ENCODE measurements around the gene CDC5L.

The CDC5L gene

DNA sequence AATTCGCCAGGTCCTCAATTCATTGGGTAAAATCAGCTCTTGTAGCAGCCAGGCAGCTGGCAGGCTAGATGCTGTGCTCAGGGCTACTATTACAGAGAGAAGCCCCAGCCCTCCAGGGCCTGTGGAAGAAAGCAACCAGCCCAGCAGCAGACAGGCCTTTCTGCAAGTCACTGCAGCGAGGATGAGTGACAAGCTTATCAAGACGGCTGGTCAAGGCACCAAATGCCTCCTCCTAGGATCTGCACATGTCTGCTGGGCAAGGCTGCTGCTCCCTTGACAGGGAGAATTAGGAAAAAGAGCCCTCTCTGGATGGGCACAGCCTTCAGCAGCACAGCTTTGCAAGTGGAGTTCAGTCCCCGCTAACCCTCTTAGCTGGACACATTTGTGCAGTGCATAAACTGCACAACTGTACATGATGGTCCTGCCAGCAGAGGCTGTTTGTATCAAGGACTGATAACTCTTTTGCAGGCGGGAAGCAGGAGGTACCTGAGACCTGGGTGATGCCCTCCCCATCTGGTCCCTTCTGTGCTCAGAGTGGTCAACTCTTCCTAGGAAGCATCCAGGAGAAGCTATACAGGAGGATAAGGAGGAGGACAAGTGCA is 89.9 kb downstream of the CDC5L start:
- DNase-seq = no peak

DNA sequence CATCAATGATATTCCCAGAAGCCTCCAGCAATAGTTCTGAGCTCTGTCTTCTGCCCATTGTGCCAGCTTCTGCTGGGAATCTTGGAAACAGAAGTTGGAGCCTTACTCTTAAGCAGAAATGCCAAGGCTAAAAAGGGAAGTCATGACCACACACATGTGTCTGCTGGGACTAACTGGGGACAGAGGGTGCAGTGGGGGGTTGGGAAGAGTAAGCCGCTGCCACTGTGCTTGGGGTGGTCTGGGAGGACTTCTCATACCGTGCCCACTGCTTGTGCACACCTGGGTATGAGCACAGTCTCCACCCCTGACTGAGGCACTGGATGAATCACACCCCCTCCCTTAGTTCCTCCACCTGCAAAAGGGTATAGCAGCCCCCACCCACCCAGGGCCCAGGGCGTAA is 90.7 kb downstream of the CDC5L start:
- DNase-seq = no peak

DNA sequence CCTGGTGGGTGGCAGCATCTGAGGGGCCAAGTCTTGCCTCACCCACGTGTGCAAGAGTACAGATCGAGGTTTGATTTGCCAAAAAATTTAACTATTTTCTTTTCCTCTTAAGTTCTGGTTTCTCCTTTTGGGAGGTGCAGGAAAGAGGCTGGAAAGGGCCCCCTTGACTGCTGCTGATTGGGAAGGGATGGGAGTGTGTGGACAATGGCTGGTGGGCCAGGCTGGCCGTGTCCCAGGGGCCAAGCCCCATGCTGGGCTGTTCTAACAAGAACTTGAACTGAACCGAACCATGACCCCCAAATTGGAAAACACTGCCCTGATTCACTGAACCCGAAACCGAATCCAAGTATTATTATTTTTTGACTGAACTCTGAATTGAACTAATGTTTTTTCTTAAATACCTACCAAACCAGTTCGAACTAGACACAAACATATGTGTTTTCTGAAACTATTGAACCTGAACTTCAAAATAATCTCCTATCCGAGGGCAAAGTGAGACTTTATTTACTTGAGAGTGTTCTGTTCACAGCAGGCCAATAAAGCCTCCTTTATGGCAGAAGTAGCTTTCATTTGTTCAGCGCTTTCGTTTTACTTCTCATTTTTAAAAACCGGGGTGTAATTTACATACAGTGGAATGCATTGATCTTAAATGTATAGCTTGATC is 91.2 kb downstream of the CDC5L start:
- DNase-seq = no peak

DNA sequence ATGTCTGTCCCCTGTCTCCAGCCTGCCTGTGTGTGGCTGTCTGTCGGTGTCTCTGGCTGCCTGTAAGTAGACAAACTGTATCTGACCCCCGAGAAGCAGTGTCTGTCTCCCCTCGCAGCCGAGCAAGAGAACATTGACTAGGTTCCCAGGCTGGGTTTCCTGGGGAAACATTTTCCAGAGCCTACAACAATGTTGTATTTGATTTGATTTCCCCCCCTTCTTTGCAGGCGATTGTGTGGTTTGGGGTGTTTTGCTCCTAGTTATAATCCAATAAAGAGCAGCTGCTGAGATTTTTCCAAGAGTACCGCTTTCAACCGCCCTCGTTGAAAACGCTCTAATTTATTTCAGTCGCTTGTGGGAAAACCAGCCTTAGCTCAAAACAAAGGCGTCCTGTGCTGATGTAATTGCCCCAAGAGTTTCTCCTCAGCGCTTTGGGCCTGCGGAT is 92.6 kb downstream of the CDC5L start:
- no peak for DNase-seq

DNA sequence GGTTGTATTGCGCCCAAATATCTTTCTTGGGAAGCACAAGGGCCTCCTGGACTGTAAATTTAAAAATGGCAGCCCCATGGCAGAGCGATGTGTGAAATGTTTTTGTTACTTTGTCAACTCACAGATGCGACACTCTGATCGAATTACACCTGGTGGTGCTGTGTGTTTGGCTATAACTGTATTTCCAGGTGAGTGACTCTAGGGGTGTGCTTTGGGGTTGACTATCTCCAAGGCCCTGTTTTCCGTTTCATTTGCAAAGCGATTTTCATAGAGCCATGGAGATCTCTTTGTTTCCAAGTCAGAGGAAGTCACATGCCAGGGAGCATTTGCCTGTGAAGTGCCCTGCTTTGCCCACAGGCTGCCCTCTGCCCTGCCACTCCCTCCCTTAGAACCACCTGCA is 93.5 kb downstream of the CDC5L start:
- no peak for DNase-seq

DNA sequence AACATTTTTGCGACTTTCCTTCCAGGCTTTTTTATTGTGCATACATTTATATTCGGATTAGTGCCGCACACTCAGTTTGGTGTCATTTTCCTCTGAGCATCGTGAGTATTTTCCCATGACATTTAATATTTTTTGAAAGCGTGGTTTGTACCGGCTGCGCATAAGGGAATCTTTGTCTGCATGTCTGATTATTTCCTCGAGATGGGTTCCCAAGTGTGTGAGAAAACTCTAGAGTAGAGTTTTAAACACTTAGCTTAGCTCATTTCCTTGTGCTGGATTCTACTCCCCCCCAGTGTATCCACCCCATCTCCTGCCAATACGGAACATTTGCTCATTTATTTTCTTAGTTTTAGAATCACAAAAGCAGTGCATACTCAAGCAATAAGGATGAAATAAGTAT is 94.3 kb downstream of the CDC5L start:
- no peak for DNase-seq

DNA sequence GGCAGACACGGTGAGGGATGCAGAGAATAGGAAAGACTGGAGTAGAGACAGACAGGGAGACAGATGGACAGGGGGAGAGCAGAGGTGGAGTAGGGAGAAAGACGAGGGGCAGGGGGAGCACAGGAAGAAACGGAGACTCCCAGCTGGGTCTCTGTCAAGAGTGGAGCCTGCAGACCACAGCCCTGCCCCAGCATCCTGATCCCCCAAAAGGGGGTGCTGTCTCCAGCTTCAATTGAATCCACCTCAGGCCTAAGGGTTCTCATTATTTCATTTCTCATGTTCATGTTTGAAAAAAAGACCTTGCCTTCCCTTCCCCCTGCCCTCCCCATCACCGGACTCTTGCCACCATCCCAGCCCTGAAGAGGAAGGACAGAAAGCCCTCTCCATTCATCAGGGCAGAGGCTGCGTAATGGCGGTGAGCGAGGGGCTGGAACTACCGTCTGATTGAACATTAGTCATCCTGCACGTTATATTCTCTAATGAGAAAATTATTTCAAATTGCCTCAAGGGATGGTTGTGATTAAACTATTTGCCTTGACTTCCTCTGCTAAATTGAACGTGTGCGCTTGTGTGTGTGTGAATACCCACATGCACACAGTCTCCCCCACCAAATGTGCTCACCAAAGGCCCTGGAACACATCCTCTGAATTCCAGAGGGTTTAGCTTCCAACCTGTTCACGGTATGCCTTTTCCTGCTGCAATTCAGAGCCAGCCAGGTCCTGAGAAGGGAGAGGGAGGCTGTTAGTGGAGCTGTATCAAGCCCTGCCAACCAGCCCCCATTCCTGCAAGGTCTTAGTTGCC is 98.3 kb downstream of the CDC5L start:
- no peak for DNase-seq

DNA sequence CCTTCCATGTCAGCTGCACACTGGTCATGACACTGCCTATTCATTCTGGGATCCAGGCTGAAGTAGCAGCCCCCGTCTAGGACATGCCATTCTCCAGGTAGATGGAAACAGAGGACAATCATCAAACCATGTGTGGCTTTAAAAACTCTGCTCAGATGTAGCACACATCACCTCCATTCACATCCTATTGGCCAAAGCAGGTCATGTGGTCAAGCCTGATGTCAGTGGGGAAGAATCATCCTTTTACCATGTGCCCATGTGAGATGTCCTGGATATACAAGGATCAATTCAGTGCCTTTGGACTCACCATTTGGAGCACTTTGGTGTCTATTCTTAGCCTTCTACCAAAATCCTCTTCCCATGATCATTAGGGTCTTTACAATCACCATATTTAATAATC is 99.5 kb downstream of the CDC5L start:
- no peak for DNase-seq

DNA sequence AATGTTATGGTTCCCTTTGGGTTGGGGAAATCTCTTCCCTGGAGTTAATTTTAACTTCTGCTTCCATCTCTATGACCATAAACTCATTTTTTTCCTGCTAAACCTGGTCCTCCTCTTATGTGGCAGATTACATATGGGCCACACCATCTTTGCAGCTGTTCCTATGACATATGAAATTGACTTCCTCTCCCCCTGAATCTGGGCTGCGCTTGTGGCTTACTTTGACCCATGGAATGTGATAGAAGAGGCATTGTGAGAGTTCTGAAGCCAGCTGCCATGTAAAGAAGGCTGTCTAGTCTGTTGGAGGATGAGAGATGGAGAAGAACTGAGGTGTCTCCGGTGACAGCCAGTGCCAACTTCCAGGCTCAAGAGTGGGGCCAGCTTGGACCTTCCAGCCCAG is 100.1 kb downstream of the CDC5L start:
- no peak for DNase-seq

DNA sequence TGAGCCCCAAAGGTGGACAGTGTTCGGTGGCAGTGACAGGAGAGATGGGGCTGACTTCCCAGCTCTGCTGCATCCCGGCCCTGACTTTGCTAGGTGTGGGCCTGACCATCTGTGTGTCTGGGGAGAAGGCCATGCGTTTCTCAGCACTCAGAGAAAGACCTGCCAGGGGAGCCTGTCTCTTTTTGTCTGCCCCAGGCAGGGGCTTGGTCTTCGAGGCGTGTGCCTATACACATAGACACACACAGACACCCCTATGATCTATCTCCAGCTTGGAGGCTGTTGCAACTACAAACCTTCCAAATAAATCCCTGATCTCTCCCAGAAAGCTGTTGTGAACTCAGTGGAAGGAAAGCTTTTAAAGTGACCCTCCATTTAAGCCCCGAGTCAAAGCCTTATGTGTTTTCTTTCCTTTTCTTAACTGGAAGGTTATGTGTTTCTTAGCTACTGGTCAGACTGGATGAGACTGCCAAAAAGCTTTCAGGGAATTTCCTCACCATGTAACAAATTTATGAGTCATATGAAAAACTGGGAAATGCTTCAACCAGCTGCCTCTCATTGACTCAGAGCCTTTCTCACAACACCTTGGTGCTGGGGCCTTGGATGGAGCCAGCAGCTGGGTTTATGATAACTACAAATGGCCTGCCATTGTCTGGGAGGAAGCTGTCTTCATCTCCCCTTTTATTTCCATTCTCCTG is 102.6 kb downstream of the CDC5L start:
- DNase-seq = no peak

DNA sequence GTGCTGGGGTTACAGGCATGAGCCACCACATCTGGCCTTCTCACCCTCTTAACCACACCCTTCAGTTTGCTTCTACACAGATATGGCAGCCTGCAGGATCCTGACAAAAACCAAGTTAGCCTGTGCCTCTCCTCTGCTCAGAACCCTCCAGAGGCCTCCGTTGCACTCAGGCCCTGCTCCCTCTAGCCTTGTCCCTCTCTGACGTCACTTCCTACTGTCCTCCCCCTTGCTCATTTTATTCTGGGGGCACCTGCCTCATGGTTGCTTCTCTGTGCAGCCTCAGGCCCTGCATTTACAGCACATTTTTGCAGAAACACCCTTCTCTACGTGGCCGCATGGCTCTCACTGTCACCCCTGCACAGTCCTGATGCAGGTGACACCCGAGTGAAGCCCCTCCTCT is 105.6 kb downstream of the CDC5L start:
- no peak for DNase-seq

DNA sequence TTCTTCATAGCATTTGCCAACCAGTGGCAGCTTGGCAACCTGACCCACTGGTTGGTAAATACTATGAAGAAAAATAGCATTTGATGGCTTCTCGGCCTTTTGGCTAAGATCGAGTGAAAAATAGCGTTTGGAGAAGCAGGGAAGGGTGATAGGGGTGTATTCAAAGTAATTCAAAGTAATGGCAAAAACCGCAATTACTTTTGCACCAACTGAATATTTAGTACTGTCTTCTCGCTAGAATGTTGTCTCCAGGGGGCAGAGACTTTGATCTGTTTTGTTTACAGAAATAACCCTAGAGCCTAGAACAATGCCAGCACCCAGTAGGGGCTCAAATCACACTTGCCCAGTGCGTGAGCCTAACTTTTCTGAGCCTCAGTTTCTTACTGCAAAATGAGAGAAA is 106.1 kb downstream of the CDC5L start:
- DNase-seq = no peak

DNA sequence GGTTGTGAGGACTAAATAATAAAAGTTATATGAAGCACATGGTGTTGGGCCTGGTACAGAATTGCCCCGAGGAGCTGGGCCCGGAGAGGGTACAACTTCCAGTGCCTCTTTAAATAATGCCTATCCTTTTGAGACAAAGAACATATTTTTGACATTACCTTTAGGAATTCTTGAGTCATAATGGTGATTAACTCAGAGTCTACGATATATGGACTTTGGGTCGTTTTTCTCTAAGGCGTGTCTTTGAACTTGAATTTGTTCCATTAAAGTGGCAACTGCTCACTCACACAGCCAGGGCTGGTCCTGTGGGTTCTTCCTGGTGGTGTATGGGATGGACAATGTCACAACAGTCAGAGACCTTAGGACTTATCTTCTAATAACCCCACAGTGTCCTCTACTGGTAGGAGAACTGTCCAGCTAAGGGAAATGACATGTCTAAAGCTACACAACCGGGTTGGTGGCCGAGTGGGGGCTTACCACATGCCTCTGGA is 106.5 kb downstream of the CDC5L start:
- DNase-seq = no peak

DNA sequence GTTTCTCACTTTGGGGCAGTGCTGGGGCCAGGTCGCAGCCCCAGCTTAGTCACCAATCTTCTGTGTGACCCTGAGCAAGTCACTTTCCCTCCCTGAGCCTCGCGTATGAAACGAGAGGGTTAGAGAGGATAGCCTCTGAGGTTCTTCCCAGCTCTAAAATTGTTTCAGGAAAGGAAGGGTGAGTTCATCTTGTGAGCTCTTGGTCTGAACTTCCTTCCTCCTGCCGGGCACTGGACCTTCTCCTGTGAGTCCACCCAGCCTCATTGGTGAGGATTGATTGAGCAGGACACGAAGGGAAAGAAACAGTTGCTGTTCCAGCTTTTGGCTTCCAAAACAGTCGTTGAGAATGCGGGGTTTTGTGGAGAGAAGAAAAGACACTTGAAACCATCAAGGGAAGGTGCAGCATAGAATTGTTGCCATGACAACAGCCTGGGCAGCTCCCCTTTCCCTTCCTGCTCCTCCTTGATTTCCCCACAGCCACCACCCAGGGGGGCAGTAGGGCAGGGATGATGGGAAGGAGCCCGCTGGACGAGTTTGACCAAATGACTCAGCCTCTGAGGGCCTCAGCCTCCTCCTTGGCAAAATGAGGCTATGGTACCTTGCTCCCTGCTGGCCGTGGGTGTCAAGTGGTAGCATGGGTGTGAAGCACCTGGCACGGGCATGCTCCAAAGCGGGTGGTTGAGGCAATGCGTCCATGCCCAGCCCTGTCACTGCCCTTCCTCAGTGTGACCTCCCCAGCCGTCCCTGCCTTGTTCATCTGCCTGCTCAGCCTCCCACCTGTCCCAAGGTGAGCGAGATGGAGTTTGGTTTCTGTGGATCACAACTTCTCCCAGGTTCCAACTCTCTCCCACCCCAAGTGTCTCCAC is 107.8 kb downstream of the CDC5L start:
- DNase-seq = no peak

DNA sequence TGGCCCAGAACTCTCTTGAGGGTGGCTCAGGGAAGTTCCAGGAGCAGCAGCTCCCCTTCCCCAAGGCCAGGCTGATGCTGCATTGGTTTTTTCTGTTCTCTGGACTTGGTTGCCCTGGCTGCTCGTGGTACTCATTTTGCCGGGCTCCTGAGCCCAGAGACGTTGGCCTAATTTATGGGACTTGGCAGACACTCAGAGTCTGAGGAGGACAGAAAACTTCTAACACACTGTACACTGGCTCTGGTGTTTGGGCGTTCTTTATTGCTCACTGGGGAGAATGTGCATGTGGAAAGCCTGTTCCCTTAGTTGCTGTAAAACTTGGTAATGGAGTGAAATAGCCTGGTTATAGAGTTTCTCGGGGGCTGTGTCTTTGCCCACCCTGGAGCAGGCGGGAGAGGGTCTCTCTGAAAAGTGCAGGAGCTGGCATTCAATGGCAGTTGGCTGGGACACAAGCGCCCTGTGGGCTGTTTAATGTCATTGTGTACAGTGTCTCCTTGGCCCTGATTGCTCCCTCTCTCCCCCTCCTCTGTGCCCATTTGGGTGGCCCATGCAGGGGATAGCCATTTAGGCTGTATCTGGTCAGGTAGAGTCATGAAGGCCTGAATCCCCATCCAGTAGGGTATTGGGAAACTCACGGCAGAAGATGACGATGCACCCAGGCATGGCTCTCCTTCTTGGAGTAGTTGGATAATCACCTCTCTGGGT is 109.3 kb downstream of the CDC5L start:
- DNase-seq = no peak

DNA sequence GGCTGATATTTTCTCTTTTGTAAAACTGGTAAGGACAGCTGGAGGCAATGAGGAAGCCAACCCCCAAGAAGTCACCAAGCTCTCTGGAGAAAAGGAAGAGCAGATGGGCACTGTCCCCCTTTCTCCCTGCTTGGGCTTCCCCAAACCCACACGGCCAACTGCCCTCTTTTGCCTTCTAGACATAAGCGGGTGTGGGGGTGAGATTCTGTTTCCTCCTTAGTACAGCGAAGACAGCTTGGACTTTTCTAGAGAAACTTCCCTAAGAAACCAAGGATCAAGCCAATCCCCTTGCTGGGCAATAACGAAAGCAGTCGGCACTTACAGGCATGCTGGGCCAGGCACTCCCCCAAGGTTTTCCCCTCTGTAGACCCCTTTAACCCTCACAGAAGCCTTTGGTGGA is 110.3 kb downstream of the CDC5L start:
- no peak for DNase-seq

DNA sequence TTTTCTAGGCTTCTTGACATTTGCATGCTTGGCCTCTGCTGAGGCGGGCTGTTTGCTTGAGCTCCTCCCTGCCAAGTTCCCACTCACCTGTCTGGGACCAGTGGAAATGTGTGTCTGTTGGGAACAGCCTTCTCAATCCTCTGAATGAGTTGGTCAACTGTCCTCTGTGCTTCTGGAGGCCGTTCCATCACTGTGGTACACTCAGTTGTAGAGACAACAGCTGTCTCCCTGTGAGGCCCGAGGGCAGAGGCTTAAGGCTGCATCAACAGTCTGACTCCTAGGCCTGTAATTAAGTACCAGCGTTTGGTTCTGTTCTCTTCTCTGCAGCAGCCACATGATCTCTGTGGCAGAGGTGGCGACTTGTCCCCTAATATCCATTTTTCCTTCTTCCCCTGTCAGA is 110.9 kb downstream of the CDC5L start:
- no peak for DNase-seq

DNA sequence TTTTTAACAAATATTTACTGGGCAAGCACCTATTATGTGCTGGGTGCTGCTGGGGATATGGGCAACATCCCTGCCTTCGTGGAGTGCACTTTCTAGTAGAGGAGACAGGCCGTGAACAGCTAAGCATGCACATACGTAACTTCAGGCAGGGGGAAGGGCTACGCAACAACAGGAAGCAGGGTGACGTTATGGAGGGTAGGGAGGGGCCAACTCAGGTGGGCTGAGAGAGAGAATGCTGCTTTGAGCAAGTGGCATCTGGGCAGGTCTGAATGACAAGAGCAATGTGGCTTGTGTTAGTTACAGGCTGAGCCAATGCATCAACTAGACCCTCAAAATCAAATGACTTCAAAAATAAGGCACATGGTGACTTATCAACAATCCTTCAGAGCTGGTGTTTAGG is 112.1 kb downstream of the CDC5L start:
- no peak for DNase-seq

Measured in NCI-H2029 (cell line).